Cardiac muscle cell (in vitro differentiated cells and primary cell): ENCODE results near the gene SNUPN. TPM values are rescaled to one million over a fixed set of nuclear protein-coding genes. Genes with fewer than 3 reads are reported as not detected.
A peak's percentile ranks its signal among the peaks of the same experiment; 100 is the strongest.
"Not testable (repeated sequence)": the region's sequence is repeated elsewhere in the genome, so short reads cannot be mapped to it uniquely, and the experiment has no call there.

Experiments used
- DNase-seq, 2 donors: peaks; one replicate each; pipeline versions ENCODE4 v3.0.0 to v3.0.0-alpha.2; 2010 to 2017; ENCODE audit warnings: low read depth in 1 of 2, low spot score in 1 of 2
- H3K27ac ChIP-seq: fragments of 200-600 bp; sonication (generic); 2 replicates; pipeline ENCODE4 v1.5.1; 2016
- H3K27me3 ChIP-seq: fragments of 200-600 bp; sonication (generic); 2 replicates; pipeline ENCODE4 v1.6.0; 2016; ENCODE audit warnings: control low read depth
- H3K36me3 ChIP-seq: fragments of 200-600 bp; sonication (generic); 2 replicates; pipeline ENCODE4 v1.5.1; 2016; ENCODE audit warnings: control low read depth
- H3K4me1 ChIP-seq: fragments of 200-600 bp; sonication (generic); 2 replicates; pipeline ENCODE4 v1.8.1; 2017; ENCODE audit warnings: low read depth, mild to moderate bottlenecking, mixed run types
- H3K4me3 ChIP-seq: fragments of 200-600 bp; sonication (generic); 2 replicates; pipeline ENCODE4 v1.5.1; 2016; ENCODE audit warnings: mild to moderate bottlenecking
- H3K9me3 ChIP-seq: fragments of 200-600 bp; sonication (generic); 2 replicates; pipeline ENCODE4 v1.5.1; 2017; ENCODE audit warnings: low read depth, mild to moderate bottlenecking, control low read depth
- CTCF ChIP-seq: IDR thresholded peaks from 2 replicates; pipeline ENCODE4 v1.5.1; 2012; ENCODE audit warnings: low read depth, mild to moderate bottlenecking, low read length
- polyA plus RNA-seq: library from polyadenylated mRNA; unstranded; fragments of >200 nt; fragmentation: Nextera tagmentation; extraction: Ambion mirVana; gene quantifications from 2 replicates; pipeline ENCODE4 v1.2.1, GENCODE V29; 2016
- total RNA-seq: library from RNA; depleted of rRNA; stranded (reverse); fragments of >200 nt; gene quantifications from 2 replicates; pipeline ENCODE4 v1.2.3, GENCODE V29; 2016

The SNUPN gene
- total and polyA plus RNA-seq, 2 experiments from 2014 or later, result 20.2 to 29.4 TPM

GRCh38 chr15:75570126-75570845 is 55.2 kb downstream of the SNUPN start:
- TF ChIP-seq CTCF, result no peak
- H3K27me3 ChIP-seq, result no peaks in the 10 kb centered on the region
- DNase-seq, result no peak
- no peak overlapping the region for H3K4me3 ChIP-seq
- peaks cover 2% of the 10 kb centered on the region for H3K4me1 ChIP-seq
- no peak overlapping the region for H3K27ac ChIP-seq
- no peaks in the 10 kb centered on the region for H3K9me3 ChIP-seq
- H3K36me3 ChIP-seq, result no peaks in the 10 kb centered on the region

- no peak for TF ChIP-seq CTCF
- no peaks in the 10 kb centered on the region for H3K36me3 ChIP-seq
- no peak for DNase-seq
- no peaks in the 10 kb centered on the region for H3K9me3 ChIP-seq
- no peak overlapping the region for H3K4me3 ChIP-seq
- H3K27me3 ChIP-seq, result no peaks in the 10 kb centered on the region
- no peaks in the 10 kb centered on the region for H3K4me1 ChIP-seq
- H3K27ac ChIP-seq, result no peak overlapping the region
Observed at GRCh38 chr15:75565062-75565970, 60.2 kb downstream of the SNUPN start.

- H3K4me1 ChIP-seq, result no peaks in the 10 kb centered on the region
- no peaks in the 10 kb centered on the region for H3K9me3 ChIP-seq
- TF ChIP-seq CTCF, result no peak
- H3K27me3 ChIP-seq, result no peaks in the 10 kb centered on the region
- H3K27ac ChIP-seq, result no peak overlapping the region
- DNase-seq, result no peak
- no peak overlapping the region for H3K4me3 ChIP-seq
- no peaks in the 10 kb centered on the region for H3K36me3 ChIP-seq
Observed at GRCh38 chr15:75561888-75562287, 63.6 kb downstream of the SNUPN start.

- H3K4me3 ChIP-seq, H3K27me3 ChIP-seq, H3K36me3 ChIP-seq, H3K4me1 ChIP-seq, H3K27ac ChIP-seq, DNase-seq, H3K9me3 ChIP-seq: not testable (repeated sequence)
Observed at GRCh38 chr15:75559360-75559759, 66.2 kb downstream of the SNUPN start.

- H3K27me3 ChIP-seq, H3K4me1 ChIP-seq, H3K27ac ChIP-seq, H3K4me3 ChIP-seq, DNase-seq, H3K36me3 ChIP-seq, H3K9me3 ChIP-seq: not testable (repeated sequence)
Observed at GRCh38 chr15:75558955-75559354, 66.6 kb downstream of the SNUPN start.

GRCh38 chr15:75554717-75555116 is 70.8 kb downstream of the SNUPN start:
- H3K27ac ChIP-seq, result no peak overlapping the region
- peak; percentile 29 to 47 for DNase-seq
- no peak for TF ChIP-seq CTCF

More at GRCh38 chr15:75554717-75555116, 70.8 kb downstream of the SNUPN start:
- Histone ChIP-seq H3K4me1 (peaks cover 14% of the 10 kb centered on the region), H3K9me3 (no peaks in the 10 kb centered on the region), H3K36me3 (no peaks in the 10 kb centered on the region), H3K4me3 (no peak overlapping the region), H3K27me3 (no peaks in the 10 kb centered on the region)
